Body of pancreas (tissue), 4 donors: Measurements from ENCODE around the gene TET2. TPM values are rescaled to one million over a fixed set of nuclear protein-coding genes. Genes with fewer than 3 reads are reported as not detected.

Experiments used
- ATAC-seq: fragments of 150-250 bp; one replicate; pipeline ENCODE4 v1.9.1; 2016
- DNase-seq, 4 donors: peaks; one replicate each; pipeline ENCODE4 v3.0.0-alpha.2; 2019
- H3K27ac ChIP-seq, 4 donors: fragments of 200-600 bp; sonication (generic); 1 replicate in 3 of 4; 2 replicates in 1 of 4; pipeline versions ENCODE4 v1.5.1 to v1.6.1; 2016 to 2019; ENCODE audit warnings: mild to moderate bottlenecking in 1 of 4, mixed read lengths in 1 of 4, moderate library complexity in 1 of 4
- H3K27me3 ChIP-seq, 2 donors: fragments of 200-600 bp; sonication (generic); one replicate each; pipeline ENCODE4 v1.6.0; 2016; ENCODE audit warnings: mild to moderate bottlenecking in 1 of 2
- H3K36me3 ChIP-seq, 2 donors: fragments of 200-600 bp; sonication (generic); replicated peaks in 1 of 2; 2 replicates each; pipeline ENCODE4 v1.5.1; 2016; ENCODE audit warnings: low read depth in 2 of 2; ENCODE audit not compliant: insufficient read depth in 1 of 2
- H3K4me1 ChIP-seq: fragments of 200-600 bp; sonication (generic); one replicate; pipeline ENCODE4 v1.6.0; 2016
- H3K4me3 ChIP-seq, 2 donors: fragments of 200-600 bp; sonication (generic); 1 replicate in 1 of 2; 2 replicates in 1 of 2; pipeline ENCODE4 v1.5.1; 2016 to 2019
- H3K9me3 ChIP-seq, 3 donors: fragments of 200-600 bp; sonication (generic); 1 replicate in 2 of 3; 2 replicates in 1 of 3; pipeline ENCODE4 v1.5.1; 2016
- CTCF ChIP-seq, 7 experiments: fragments of 450-650 bp in 4 of 7; fragments of 200-600 bp in 3 of 7; sonication (generic) in 3 of 7; IDR thresholded peaks; one replicate each; pipeline ENCODE4 v1.5.1; 2016 to 2019; ENCODE audit warnings: antibody characterized with exemption in 7 of 7
- POLR2A ChIP-seq, 3 donors: fragments of 450-650 bp; IDR thresholded peaks; one replicate each; pipeline ENCODE4 v1.6.1; 2016; ENCODE audit warnings: antibody characterized with exemption in 3 of 3, mild to moderate bottlenecking in 2 of 3
- WGBS, 2 donors: methylation state at CpG; one replicate each; pipeline ENCODE4 v1.1.5; 2017; 5-methylcytosine and 5-hydroxymethylcytosine counted together
- intact Hi-C: fragments of 100-400 bp; cut with DNase I; formaldehyde crosslinking; loops from one replicate; pipeline ENCODE4 v1.15.1; 2023
- total RNA-seq, 2 donors: library from RNA; depleted of rRNA; stranded (reverse); fragments of >200 nt; gene quantifications; one replicate each; pipeline ENCODE4 v1.1.0, GENCODE V29; 2016

The TET2 gene
- total RNA-seq, 2 donors from 2014 or later: 11.2 to 17.5 TPM

- 76% methylated on average over 5 of the region's 5 CpGs for WGBS, 2 donors
- H3K9me3 ChIP-seq: no peaks in the 10 kb centered on the region
- no peak overlapping the region for H3K27ac ChIP-seq
- H3K36me3 ChIP-seq: no peaks in the 10 kb centered on the region
- no peaks in the 10 kb centered on the region for H3K4me1 ChIP-seq
- DNase-seq (no peak), ATAC-seq (no peak)
- intact Hi-C loops: no loop called here
- no peaks in the 10 kb centered on the region for H3K27me3 ChIP-seq
- no peak overlapping the region for H3K4me3 ChIP-seq
- no peak for TF ChIP-seq POLR2A (IDR thresholded peaks at IDR 0.05)
- TF ChIP-seq CTCF (IDR thresholded peaks at IDR 0.05): no peak
Measured at GRCh38 chr4:105129286-105130040, 17.2 kb upstream of the TET2 start.

DNA sequence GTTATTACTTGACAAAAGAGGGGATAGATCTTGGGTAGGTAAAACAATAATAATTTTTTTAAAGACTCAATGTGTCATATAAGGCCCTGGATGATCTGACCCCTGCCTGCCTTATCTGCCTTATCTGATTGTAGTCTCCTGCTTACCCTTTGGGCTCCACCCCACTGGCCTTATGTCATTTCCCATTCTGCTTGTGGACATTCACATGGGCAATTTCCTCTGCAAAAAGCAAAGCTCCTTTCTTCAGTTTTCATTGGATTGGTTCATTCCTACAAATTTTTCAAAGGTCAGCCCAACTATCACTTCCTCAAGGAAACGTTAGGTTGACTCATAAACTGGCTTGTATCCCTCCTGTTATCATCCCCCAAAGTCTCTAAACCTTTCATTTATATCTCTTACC is 15.7 kb upstream of the TET2 start:
- Histone ChIP-seq H3K9me3 (no peaks in the 10 kb centered on the region), H3K4me3 (no peak overlapping the region), H3K27ac (no peak overlapping the region), H3K4me1 (no peaks in the 10 kb centered on the region), H3K27me3 (no peaks in the 10 kb centered on the region), H3K36me3 (no peaks in the 10 kb centered on the region)
- DNase-seq (no peak), ATAC-seq (no peak)
- 55 to 63% methylated on average over 1 of the region's 1 CpG for WGBS, 2 donors
- no peak for TF ChIP-seq POLR2A (IDR thresholded peaks at IDR 0.05)
- TF ChIP-seq CTCF (IDR thresholded peaks at IDR 0.05): no peak
- intact Hi-C loops: no loop called here

GRCh38 chr4:105133976-105134375 is 12.7 kb upstream of the TET2 start:
- H3K4me3 ChIP-seq: no peak overlapping the region
- no peaks in the 10 kb centered on the region for H3K27me3 ChIP-seq
- no peak overlapping the region for H3K27ac ChIP-seq
- no peaks in the 10 kb centered on the region for H3K36me3 ChIP-seq
- no peaks in the 10 kb centered on the region for H3K9me3 ChIP-seq
- DNase-seq (no peak), ATAC-seq (no peak)
- 86 to 92% methylated on average over 2 of the region's 2 CpGs for WGBS, 2 donors
- no peak for TF ChIP-seq CTCF (IDR thresholded peaks at IDR 0.05)
- TF ChIP-seq POLR2A (IDR thresholded peaks at IDR 0.05): no peak
- H3K4me1 ChIP-seq: no peaks in the 10 kb centered on the region
- intact Hi-C loops: no loop called here

DNA sequence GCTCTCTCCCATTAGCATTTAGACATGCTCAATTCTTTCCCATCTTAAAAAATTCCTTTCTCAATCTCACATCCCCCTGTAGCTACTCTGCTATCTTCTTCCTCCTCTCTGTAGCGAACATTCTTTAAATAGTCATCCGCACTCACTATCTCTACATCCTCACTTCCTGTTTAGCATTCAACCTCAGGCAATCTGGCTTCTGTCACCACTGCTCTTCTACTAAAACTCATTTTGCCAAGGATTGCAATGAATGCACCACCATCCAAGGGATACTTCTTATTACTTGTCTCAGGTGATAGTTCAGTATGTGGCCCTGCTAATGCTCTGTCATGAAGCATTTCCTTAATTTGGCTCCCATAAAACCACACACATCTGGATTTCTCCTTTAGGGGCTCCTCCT is 10.9 kb upstream of the TET2 start:
- no peak overlapping the region for H3K27ac ChIP-seq
- no peaks in the 10 kb centered on the region for H3K36me3 ChIP-seq
- 62 to 77% methylated on average over 2 of the region's 2 CpGs for WGBS, 2 donors
- ATAC-seq: no peak
- H3K4me1 ChIP-seq: no peaks in the 10 kb centered on the region
- H3K27me3 ChIP-seq: no peaks in the 10 kb centered on the region
- H3K9me3 ChIP-seq: no peaks in the 10 kb centered on the region
- no peak overlapping the region for H3K4me3 ChIP-seq
- no peak for DNase-seq
- TF ChIP-seq POLR2A (IDR thresholded peaks at IDR 0.05) (no peak), CTCF (IDR thresholded peaks at IDR 0.05) (no peak)
- intact Hi-C loops: loop anchor here (5.0 kb wide), 1 partner anchor 337 kb away; the partner anchor contains the start of gene PPA2
